Heart right ventricle (tissue), 16 donors: Measurements from ENCODE around the gene F10. TPM values are rescaled to one million over a fixed set of nuclear protein-coding genes. Genes with fewer than 3 reads are reported as not detected.

Experiments
- ATAC-seq, 8 donors: fragments of 200-7000 bp; cut with Tn5 transposase; one replicate each; pipeline ENCODE4 v1.9.1; 2020; ENCODE audit warnings: mild to moderate bottlenecking in 8 of 8, moderate library complexity in 8 of 8, moderate number of reproducible peaks in 1 of 8
- DNase-seq, 2 donors: peaks; one replicate each; pipeline ENCODE4 v3.0.0-alpha.2; 2020
- H3K27ac ChIP-seq, 10 donors: fragments of 200-600 bp; sonication (generic) in 2 of 10; one replicate each; pipeline versions ENCODE4 v1.5.0 to v1.8.0; 2020 to 2022; ENCODE audit warnings: mild to moderate bottlenecking in 3 of 10
- H3K27me3 ChIP-seq, 7 donors: fragments of 200-600 bp; one replicate each; pipeline ENCODE4 v1.8.0; 2021 to 2022; ENCODE audit warnings: mild to moderate bottlenecking in 2 of 7
- H3K36me3 ChIP-seq, 9 donors: fragments of 200-600 bp; sonication (generic) in 1 of 9; one replicate each; pipeline versions ENCODE4 v1.5.0 to v1.8.0; 2020 to 2022; ENCODE audit warnings: mild to moderate bottlenecking in 2 of 9
- H3K4me1 ChIP-seq, 9 donors: fragments of 200-600 bp; sonication (generic) in 1 of 9; one replicate each; pipeline versions ENCODE4 v1.5.0 to v1.8.0; 2020 to 2022; ENCODE audit warnings: mild to moderate bottlenecking in 4 of 9
- H3K4me3 ChIP-seq, 10 donors: fragments of 200-600 bp; sonication (generic) in 2 of 10; one replicate each; pipeline versions ENCODE4 v1.5.0 to v1.8.0; 2020 to 2022; ENCODE audit warnings: mild to moderate bottlenecking in 7 of 10, moderate library complexity in 2 of 10
- H3K9me3 ChIP-seq, 11 donors: fragments of 200-600 bp in 10 of 11; sonication (generic) in 2 of 11; one replicate each; pipeline versions ENCODE4 v1.5.0 to v1.8.0; 2013 to 2022; ENCODE audit warnings: mild to moderate bottlenecking in 2 of 11, control low read depth in 1 of 11, moderate library complexity in 1 of 11
- WGBS, 2 donors: extraction: QIAGEN DNeasy Blood & Tissue Kit; methylation state at CpG; one replicate each; pipeline ENCODE4 v1.1.7; 2013; ENCODE audit warnings: inconsistent platforms in 1 of 2; 5-methylcytosine and 5-hydroxymethylcytosine counted together
- intact Hi-C, 10 donors: fragments of 100-400 bp; cut with DNase I; formaldehyde crosslinking; loops; one replicate each; pipeline versions ENCODE4 v1.11.1 to v1.14.2; 2022
- polyA plus RNA-seq, 2 donors: library from polyadenylated mRNA; stranded (reverse); fragments of 200-250 nt; gene quantifications; one replicate each; pipeline ENCODE4 v1.2.3, GENCODE V29; 2013
- total RNA-seq, 10 donors: library from RNA; stranded (reverse); fragmentation: NEBNext Ultra II Directional in 3 of 10; extraction: Animal tissue kit (Norgen Biotek cat#: 25700) in 3 of 10; gene quantifications; one replicate each; pipeline versions ENCODE4 v1.2.1 to v1.2.4, GENCODE V29; 2021 to 2023
- TF ChIP-seq, protein P1 (sequence below), 9 donors: fragments of 200-600 bp; sonication (generic) in 2 of 9; IDR thresholded peaks; one replicate each; pipeline versions ENCODE4 v1.5.0 to v1.8.0; 2021 to 2022; ENCODE audit warnings: antibody characterized with exemption in 9 of 9, mild to moderate bottlenecking in 5 of 9, moderate library complexity in 1 of 9
- donor health status: Arrhythmogenic right ventricular cardiomyopathy.
- donor health status: ischemic (EF 13 %, LVEDD 7.1; RV severe dilation, severe dysfunction).
- donor health status: healthy with polysubstance abuse.
- donor health status: DM: no; HTN: yes; CAD: no.
- donor health status: DM: no; HTN: no; CAD: no.
- donor health status: ischemic (EF 25% LVEDD 6.9; RV normal size, moderate dysfunction).
- donor health status: ischemic (EF 25% LVEDD 5.7; RV mildly dilated, moderate dysfunction).
- donor health status: healthy.
- donor health status: DM: yes; HTN: yes; CAD: no.
- donor health status: Ischemic cardiomyopathy.
- donor health status: ischemic (EF 35%, LVEDD 5.7; RV mildly dilated, moderate dysfunction).
- donor health status: nonischemic (EF 11% LVEDD 7.7; RV severe dilation, severe dysfunction).
- donor health status: DM: yes; HTN: yes; CAD: no.
- donor health status: PGD.
- donor health status: ischemic (EF 29% LVEDD 5.4; RV normal size, mild dysfunction).
- donor health status: nonischemic (EF 23%, LVEDD 6.1; RV moderate dilation, normal function).

F10 gene
- total and polyA plus RNA-seq, 12 donors: 1.7 to 15.1 (median 6.3) TPM

DNA sequence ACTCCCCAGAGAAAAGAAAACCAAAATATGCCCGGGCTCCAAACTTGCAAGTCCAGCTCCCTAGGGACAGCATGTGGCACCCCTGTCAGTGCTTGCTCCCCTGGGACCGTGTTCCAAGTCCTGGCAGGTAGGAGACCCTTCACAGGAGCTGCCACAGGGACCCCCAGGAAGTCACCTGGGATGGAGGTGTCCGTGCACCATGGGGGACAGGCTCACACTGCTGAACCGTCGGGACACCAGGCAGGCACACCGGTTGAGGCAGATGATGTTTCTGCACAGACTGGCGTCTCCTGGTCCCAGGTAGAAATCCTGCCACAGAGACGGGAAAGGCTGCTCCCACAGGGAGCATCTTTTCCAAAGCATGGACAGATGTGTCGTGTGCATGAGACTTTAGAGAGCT is 24.2 kb downstream of the F10 start:
- no peak overlapping the region for H3K27ac ChIP-seq
- intact Hi-C loops: no loop called here
- H3K27me3 ChIP-seq: peaks cover 0 to 6% (median 0%) of the 10 kb centered on the region in 7 donors
- no peaks in the 10 kb centered on the region for H3K9me3 ChIP-seq
- no peak overlapping the region for H3K4me3 ChIP-seq
- H3K36me3 ChIP-seq: no peaks in the 10 kb centered on the region
- peaks cover 0 to 1% (median 0%) of the 10 kb centered on the region in 9 donors for H3K4me1 ChIP-seq
- DNase-seq (no peak), ATAC-seq (no peak)
- 81 to 87% methylated on average over 9 of the region's 9 CpGs for WGBS, 2 donors
- TF ChIP-seq, protein P1, sequence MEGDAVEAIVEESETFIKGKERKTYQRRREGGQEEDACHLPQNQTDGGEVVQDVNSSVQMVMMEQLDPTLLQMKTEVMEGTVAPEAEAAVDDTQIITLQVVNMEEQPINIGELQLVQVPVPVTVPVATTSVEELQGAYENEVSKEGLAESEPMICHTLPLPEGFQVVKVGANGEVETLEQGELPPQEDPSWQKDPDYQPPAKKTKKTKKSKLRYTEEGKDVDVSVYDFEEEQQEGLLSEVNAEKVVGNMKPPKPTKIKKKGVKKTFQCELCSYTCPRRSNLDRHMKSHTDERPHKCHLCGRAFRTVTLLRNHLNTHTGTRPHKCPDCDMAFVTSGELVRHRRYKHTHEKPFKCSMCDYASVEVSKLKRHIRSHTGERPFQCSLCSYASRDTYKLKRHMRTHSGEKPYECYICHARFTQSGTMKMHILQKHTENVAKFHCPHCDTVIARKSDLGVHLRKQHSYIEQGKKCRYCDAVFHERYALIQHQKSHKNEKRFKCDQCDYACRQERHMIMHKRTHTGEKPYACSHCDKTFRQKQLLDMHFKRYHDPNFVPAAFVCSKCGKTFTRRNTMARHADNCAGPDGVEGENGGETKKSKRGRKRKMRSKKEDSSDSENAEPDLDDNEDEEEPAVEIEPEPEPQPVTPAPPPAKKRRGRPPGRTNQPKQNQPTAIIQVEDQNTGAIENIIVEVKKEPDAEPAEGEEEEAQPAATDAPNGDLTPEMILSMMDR (IDR thresholded peaks at IDR 0.05): no peak

DNA sequence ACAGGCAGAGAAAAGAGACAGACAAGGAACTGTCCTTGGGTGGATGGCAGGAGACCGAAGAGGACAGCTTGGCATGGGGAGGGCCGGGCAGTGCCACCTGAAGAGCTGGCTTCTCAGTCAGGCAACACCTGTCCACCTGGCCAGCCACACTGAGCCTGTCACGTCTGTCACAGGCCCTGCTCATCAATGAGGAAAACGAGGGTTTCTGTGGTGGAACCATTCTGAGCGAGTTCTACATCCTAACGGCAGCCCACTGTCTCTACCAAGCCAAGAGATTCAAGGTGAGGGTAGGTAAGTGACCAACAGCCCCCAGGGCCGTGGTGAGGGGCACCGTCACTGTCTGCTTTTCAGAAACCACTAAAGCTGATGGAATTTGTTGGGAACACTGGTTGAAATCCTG is 24.6 kb downstream of the F10 start:
- Histone ChIP-seq H3K27me3 (peaks cover 0 to 7% (median 0%) of the 10 kb centered on the region in 7 donors), H3K27ac (no peak overlapping the region), H3K4me3 (no peak overlapping the region), H3K36me3 (no peaks in the 10 kb centered on the region), H3K4me1 (peaks cover 0 to 6% (median 4%) of the 10 kb centered on the region in 9 donors), H3K9me3 (no peaks in the 10 kb centered on the region)
- 85 to 87% methylated on average over 8 of the region's 8 CpGs for WGBS, 2 donors
- DNase-seq: no peak
- TF ChIP-seq, protein P1 (IDR thresholded peaks at IDR 0.05): no peak
- intact Hi-C loops: no loop called here
- no peak for ATAC-seq

DNA sequence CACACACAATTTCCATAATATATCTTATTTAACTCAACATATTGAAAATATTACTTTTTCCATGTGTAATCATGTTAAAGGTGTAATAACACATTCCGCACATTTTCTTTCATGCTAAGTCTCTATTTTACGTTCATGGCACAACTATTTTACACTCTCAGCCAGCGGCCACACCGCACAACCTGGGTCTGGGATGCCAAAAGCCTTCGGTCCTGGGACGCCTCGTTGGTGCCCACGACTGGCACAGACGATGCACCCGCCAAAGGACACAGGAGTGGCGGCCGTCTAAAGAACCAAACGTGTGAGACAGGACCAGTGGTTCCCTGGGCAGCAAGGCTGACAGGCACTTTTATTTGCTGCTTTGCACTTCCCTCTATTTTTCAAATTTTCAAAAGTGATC is 25.8 kb downstream of the F10 start:
- H3K9me3 ChIP-seq: no peaks in the 10 kb centered on the region
- H3K36me3 ChIP-seq: no peaks in the 10 kb centered on the region
- H3K4me3 ChIP-seq: no peak overlapping the region
- TF ChIP-seq, protein P1 (IDR thresholded peaks at IDR 0.05): no peak
- H3K27ac ChIP-seq: no peak overlapping the region
- DNase-seq (no peak), ATAC-seq (no peak)
- peaks cover 0 to 19% (median 0%) of the 10 kb centered on the region in 7 donors for H3K27me3 ChIP-seq
- intact Hi-C loops: no loop called here
- peaks cover 6 to 18% (median 11%) of the 10 kb centered on the region in 9 donors for H3K4me1 ChIP-seq
- 92 to 95% methylated on average over 13 of the region's 13 CpGs for WGBS, 2 donors

DNA sequence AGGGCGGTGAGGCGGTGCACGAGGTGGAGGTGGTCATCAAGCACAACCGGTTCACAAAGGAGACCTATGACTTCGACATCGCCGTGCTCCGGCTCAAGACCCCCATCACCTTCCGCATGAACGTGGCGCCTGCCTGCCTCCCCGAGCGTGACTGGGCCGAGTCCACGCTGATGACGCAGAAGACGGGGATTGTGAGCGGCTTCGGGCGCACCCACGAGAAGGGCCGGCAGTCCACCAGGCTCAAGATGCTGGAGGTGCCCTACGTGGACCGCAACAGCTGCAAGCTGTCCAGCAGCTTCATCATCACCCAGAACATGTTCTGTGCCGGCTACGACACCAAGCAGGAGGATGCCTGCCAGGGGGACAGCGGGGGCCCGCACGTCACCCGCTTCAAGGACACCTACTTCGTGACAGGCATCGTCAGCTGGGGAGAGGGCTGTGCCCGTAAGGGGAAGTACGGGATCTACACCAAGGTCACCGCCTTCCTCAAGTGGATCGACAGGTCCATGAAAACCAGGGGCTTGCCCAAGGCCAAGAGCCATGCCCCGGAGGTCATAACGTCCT is 26.4 kb downstream of the F10 start:
- H3K9me3 ChIP-seq: no peaks in the 10 kb centered on the region
- intact Hi-C loops: no loop called here
- TF ChIP-seq, protein P1 (IDR thresholded peaks at IDR 0.05): no peak
- WGBS, 2 donors: 95% methylated on average over 38 of the region's 38 CpGs
- H3K36me3 ChIP-seq: no peaks in the 10 kb centered on the region
- H3K27me3 ChIP-seq: peaks cover 0 to 20% (median 0%) of the 10 kb centered on the region in 7 donors
- ATAC-seq (no peak), DNase-seq (no peak)
- H3K4me1 ChIP-seq: peaks cover 8 to 20% (median 11%) of the 10 kb centered on the region in 9 donors
- H3K4me3 ChIP-seq: no peak overlapping the region
- no peak overlapping the region for H3K27ac ChIP-seq
